K562 treated with DMSO at 1 percent for 24 hours (cell line): ENCODE measurements around the gene USP17L12. TPM values are rescaled to one million over a fixed set of nuclear protein-coding genes. Genes with fewer than 3 reads are reported as not detected.

Experiments
- total RNA-seq: library from RNA; unstranded; fragments of 300-600 nt; gene quantifications from 2 replicates; pipeline ENCODE4 v1.2.3, GENCODE V29; 2022; ENCODE audit warnings: low read depth; ENCODE audit not compliant: insufficient read depth

Gene USP17L12, protein sequence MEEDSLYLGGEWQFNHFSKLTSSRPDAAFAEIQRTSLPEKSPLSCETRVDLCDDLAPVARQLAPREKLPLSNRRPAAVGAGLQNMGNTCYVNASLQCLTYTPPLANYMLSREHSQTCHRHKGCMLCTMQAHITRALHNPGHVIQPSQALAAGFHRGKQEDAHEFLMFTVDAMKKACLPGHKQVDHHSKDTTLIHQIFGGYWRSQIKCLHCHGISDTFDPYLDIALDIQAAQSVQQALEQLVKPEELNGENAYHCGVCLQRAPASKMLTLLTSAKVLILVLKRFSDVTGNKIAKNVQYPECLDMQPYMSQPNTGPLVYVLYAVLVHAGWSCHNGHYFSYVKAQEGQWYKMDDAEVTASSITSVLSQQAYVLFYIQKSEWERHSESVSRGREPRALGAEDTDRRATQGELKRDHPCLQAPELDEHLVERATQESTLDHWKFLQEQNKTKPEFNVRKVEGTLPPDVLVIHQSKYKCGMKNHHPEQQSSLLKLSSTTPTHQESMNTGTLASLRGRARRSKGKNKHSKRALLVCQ
- not detected in 2 replicates for total RNA-seq

DNA sequence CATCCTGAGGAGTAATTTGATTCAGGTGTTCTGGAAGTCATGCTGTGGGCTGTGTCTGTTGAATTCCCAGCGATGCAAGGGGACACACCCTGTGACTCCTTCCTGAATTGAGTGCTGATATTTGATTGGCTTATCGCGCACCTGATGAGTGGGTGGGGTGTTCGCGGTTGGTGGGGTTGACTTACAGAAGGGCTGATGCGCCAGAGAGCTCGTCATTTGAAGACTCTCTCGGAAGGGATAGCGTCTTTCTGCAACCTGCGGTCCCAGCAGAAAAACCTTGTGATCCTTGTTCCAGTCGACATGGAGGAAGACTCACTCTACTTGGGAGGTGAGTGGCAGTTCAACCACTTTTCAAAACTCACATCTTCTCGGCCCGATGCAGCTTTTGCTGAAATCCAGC is at the start of gene USP17L12:
Gene USP17L12 (plus strand): TSS at position 301 of the 400 bp plus-strand sequence. CDS start 0 bp downstream, at position 301.

DNA sequence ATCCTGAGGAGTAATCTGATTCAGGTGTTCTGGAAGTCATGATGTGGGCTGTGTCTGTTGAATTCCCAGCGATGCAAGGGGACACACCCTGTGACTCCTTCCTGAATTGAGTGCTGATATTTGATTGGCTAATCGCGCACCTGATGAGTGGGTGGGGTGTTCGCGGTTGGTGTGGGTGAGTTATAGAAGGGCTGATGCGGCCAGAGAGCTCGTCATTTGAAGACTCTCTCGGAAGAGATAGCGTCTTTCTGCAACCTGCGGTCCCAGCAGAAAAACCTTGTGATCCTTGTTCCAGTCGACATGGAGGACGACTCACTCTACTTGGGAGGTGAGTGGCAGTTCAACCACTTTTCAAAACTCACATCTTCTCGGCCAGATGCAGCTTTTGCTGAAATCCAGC is 9.6 kb upstream of the USP17L12 start, which contains the start of gene USP17L10:
Gene USP17L10 (plus strand): TSS at position 301 of the 400 bp plus-strand sequence. CDS start 0 bp downstream, at position 301.

DNA sequence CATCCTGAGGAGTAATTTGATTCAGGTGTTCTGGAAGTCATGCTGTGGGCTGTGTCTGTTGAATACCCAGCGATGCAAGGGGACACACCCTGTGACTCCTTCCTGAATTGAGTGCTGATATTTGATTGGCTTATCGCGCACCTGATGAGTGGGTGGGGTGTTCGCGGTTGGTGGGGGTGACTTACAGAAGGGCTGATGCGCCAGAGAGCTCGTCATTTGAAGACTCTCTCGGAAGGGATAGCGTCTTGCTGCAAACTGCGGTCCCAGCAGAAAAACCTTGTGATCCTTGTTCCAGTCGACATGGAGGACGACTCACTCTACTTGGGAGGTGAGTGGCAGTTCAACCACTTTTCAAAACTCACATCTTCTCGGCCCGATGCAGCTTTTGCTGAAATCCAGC is 4.8 kb upstream of the USP17L12 start, which contains the start of gene USP17L11:
Gene USP17L11 (plus strand): TSS at position 301 of the 400 bp plus-strand sequence. CDS start 0 bp downstream, at position 301.

DNA sequence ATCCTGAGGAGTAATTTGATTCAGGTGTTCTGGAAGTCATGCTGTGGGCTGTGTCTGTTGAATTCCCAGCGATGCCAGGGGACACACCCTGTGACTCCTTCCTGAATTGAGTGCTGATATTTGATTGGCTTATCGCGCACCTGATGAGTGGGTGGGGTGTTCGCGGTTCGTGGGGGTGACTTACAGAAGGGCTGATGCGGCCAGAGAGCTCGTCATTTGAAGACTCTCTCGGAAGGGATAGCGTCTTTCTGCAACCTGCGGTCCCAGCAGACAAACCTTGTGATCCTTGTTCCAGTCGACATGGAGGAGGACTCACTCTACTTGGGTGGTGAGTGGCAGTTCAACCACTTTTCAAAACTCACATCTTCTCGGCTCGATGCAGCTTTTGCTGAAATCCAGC is 4.6 kb downstream of the USP17L12 start, which contains the start of gene USP17L13:
Gene USP17L13 (plus strand): TSS at position 301 of the 400 bp plus-strand sequence. CDS start 0 bp downstream, at position 301.

DNA sequence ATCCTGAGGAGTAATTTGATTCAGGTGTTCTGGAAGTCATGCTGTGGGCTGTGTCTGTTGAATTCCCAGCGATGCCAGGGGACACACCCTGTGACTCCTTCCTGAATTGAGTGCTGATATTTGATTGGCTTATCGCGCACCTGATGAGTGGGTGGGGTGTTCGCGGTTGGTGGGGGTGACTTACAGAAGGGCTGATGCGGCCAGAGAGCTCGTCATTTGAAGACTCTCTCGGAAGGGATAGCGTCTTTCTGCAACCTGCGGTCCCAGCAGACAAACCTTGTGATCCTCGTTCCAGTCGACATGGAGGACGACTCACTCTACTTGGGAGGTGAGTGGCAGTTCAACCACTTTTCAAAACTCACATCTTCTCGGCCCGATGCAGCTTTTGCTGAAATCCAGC is 14.1 kb downstream of the USP17L12 start, which contains the start of gene USP17L15:
Gene USP17L15 (plus strand): TSS at position 301 of the 400 bp plus-strand sequence. CDS start 0 bp downstream, at position 301.

DNA sequence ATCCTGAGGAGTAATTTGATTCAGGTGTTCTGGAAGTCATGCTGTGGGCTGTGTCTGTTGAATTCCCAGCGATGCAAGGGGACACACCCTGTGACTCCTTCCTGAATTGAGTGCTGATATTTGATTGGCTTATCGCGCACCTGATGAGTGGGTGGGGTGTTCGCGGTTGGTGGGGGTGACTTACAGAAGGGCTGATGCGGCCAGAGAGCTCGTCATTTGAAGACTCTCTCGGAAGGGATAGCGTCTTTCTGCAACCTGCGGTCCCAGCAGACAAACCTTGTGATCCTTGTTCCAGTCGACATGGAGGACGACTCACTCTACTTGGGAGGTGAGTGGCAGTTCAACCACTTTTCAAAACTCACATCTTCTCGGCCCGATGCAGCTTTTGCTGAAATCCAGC is 23.6 kb downstream of the USP17L12 start, which contains the start of gene USP17L17:
Gene USP17L17 (plus strand): TSS at position 301 of the 400 bp plus-strand sequence. CDS start 0 bp downstream, at position 301.

DNA sequence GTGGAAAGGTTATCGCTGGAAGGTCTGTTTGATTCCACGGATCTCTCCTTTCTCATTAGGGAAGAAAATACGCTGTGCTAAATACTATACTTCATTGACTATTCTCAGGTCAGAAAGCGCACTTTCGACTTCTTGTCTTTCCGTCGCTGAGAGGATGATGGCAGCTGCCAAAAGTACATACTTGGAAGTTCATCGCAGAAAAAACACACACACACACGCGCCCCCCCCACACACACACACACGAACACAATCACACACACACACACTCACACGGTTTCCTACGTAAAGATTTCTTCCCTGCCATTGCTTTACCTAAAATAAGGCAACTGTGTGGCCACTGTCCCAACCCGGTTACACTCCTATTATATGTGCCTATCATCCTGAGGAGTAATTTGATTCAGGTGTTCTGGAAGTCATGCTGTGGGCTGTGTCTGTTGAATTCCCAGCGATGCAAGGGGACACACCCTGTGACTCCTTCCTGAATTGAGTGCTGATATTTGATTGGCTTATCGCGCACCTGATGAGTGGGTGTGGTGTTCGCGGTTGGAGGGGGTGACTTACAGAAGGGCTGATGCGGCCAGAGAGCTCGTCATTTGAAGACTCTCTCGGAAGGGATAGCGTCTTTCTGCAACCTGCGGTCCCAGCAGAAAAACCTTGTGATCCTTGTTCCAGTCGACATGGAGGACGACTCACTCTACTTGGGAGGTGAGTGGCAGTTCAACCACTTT is 28.2 kb downstream of the USP17L12 start, which contains the start of gene USP17L18:
Gene USP17L18 (plus strand): TSS at position 678 of the 728 bp plus-strand sequence. CDS start 0 bp downstream, at position 678.

DNA sequence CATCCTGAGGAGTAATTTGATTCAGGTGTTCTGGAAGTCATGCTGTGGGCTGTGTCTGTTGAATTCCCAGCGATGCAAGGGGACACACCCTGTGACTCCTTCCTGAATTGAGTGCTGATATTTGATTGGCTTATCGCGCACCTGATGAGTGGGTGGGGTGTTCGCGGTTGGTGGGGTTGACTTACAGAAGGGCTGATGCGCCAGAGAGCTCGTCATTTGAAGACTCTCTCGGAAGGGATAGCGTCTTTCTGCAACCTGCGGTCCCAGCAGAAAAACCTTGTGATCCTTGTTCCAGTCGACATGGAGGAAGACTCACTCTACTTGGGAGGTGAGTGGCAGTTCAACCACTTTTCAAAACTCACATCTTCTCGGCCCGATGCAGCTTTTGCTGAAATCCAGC is 33.1 kb downstream of the USP17L12 start, which contains the start of gene USP17L19:
Gene USP17L19 (plus strand): TSS at position 301 of the 400 bp plus-strand sequence. CDS start 0 bp downstream, at position 301.

DNA sequence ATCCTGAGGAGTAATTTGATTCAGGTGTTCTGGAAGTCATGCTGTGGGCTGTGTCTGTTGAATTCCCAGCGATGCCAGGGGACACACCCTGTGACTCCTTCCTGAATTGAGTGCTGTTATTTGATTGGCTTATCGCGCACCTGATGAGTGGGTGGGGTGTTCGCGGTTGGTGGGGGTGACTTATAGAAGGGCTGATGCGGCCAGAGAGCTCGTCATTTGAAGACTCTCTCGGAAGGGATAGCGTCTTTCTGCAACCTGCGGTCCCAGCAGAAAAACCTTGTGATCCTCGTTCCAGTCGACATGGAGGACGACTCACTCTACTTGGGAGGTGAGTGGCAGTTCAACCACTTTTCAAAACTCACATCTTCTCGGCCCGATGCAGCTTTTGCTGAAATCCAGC is 37.9 kb downstream of the USP17L12 start, which contains the start of gene USP17L20:
Gene USP17L20 (plus strand): TSS at position 301 of the 400 bp plus-strand sequence. CDS start 0 bp downstream, at position 301.

DNA sequence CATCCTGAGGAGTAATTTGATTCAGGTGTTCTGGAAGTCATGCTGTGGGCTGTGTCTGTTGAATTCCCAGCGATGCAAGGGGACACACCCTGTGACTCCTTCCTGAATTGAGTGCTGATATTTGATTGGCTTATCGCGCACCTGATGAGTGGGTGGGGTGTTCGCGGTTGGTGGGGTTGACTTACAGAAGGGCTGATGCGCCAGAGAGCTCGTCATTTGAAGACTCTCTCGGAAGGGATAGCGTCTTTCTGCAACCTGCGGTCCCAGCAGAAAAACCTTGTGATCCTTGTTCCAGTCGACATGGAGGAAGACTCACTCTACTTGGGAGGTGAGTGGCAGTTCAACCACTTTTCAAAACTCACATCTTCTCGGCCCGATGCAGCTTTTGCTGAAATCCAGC is 42.6 kb downstream of the USP17L12 start, which contains the start of gene USP17L21:
Gene USP17L21 (plus strand): TSS at position 301 of the 400 bp plus-strand sequence. CDS start 0 bp downstream, at position 301.

DNA sequence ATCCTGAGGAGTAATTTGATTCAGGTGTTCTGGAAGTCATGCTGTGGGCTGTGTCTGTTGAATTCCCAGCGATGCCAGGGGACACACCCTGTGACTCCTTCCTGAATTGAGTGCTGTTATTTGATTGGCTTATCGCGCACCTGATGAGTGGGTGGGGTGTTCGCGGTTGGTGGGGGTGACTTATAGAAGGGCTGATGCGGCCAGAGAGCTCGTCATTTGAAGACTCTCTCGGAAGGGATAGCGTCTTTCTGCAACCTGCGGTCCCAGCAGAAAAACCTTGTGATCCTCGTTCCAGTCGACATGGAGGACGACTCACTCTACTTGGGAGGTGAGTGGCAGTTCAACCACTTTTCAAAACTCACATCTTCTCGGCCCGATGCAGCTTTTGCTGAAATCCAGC is 47.4 kb downstream of the USP17L12 start, which contains the start of gene USP17L22:
Gene USP17L22 (plus strand): TSS at position 301 of the 400 bp plus-strand sequence. CDS start 0 bp downstream, at position 301.

Other genes starting within 250 kb of the USP17L12 start
- not detected in 2 replicates for gene FAM90A26, start 49.7 kb upstream of the USP17L12 start, total RNA-seq
- not detected in 2 replicates for gene USP17L10, start 9.5 kb upstream of the USP17L12 start, total RNA-seq
- gene USP17L11, start 4.7 kb upstream of the USP17L12 start, total RNA-seq: not detected in 2 replicates
- not detected in 2 replicates for gene USP17L13, start 4.7 kb downstream of the USP17L12 start, total RNA-seq
- not detected in 2 replicates for gene USP17L15, start 14.2 kb downstream of the USP17L12 start, total RNA-seq
- gene USP17L17, start 23.7 kb downstream of the USP17L12 start, total RNA-seq: not detected in 2 replicates
- not detected in 2 replicates for gene USP17L18, start 28.5 kb downstream of the USP17L12 start, total RNA-seq
- not detected in 2 replicates for gene USP17L19, start 33.2 kb downstream of the USP17L12 start, total RNA-seq
- gene USP17L20, start 38.0 kb downstream of the USP17L12 start, total RNA-seq: not detected in 2 replicates
- not detected in 2 replicates for gene USP17L21, start 42.7 kb downstream of the USP17L12 start, total RNA-seq
- not detected in 2 replicates for gene USP17L22, start 47.5 kb downstream of the USP17L12 start, total RNA-seq
- gene USP17L24, start 105.0 kb downstream of the USP17L12 start, total RNA-seq: not detected in 2 replicates
- not detected in 2 replicates for gene USP17L25, start 109.8 kb downstream of the USP17L12 start, total RNA-seq
- gene USP17L26, start 114.5 kb downstream of the USP17L12 start, total RNA-seq: not detected in 2 replicates
- not detected in 2 replicates for gene USP17L5, start 119.3 kb downstream of the USP17L12 start, total RNA-seq
- not detected in 2 replicates for gene USP17L27, start 124.0 kb downstream of the USP17L12 start, total RNA-seq
- not detected in 2 replicates for gene USP17L28, start 128.7 kb downstream of the USP17L12 start, total RNA-seq
- gene USP17L29, start 133.5 kb downstream of the USP17L12 start, total RNA-seq: not detected in 2 replicates
- gene USP17L30, start 143.0 kb downstream of the USP17L12 start, total RNA-seq: not detected in 2 replicates
- gene DEFB131A, start 224.3 kb downstream of the USP17L12 start, total RNA-seq: not detected in 2 replicates